Stimulated activated CD4-positive, alpha-beta T cell treated with anti-CD3 and anti-CD28 coated beads, Interleukin-1b, Interleukin-23, amount 100 ng/mL, for 4 hours (primary cell): ENCODE results near the gene ADPRHL1.

Experiments used
- DNase-seq, 2 donors: peaks; one replicate each; pipeline ENCODE4 v3.0.0-alpha.2; 2020; ENCODE audit warnings: low read depth in 2 of 2

Gene ADPRHL1

GRCh38 chr13:113452942-113453901 lies at the start of gene ADPRHL1:
Gene ADPRHL1, minus strand, starts transcription at chr13:113453488. Its CDS starts 51 bp downstream, at chr13:113453437.
- DNase-seq, result no peak

- DNase-seq, result no peak
These were observed 49.4 kb upstream of the ADPRHL1 start for GRCh38 chr13:113502686-113503085.

GRCh38 chr13:113500530-113501265 lies 47.4 kb upstream of the ADPRHL1 start:
- DNase-seq, result no peak

DNA sequence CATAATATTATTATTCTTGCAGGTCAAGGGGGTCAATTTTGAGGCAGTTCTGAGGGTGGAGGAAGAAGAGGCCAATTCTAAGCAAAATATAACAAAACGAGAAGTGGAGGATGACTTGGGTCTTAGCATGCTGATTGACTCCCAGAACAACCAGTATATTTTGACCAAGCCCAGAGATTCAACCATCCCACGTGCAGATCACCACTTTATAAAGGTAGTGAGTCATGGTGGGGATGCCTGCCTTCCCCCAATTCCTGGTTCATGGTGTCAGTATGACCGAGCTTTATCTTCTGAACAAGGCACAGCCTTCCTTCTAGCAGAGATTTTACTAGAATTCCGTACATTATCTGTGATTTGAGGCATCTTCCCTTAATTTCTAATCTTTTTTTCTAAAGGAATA lies 46.6 kb upstream of the ADPRHL1 start:
- no peak for DNase-seq

DNA sequence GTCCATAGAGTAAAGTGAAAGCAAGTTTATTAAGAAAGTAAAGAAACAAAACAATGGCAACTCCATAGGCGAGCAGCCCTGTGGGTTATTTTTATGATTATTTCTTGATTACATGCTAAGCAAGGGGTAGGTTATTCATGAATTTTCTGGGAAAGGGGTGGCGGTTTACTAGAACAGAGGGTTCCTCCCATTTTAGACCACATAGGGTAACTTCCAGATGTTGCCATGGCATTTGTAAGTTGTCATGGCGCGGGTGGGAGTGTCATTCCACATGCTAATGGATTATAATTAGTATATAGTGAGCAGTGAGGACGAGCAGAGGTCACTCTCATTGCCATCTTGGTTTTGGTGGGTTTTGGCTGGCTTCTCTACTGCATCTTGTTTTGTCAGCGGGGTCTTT lies 45.6 kb upstream of the ADPRHL1 start:
- no peak for DNase-seq

DNA sequence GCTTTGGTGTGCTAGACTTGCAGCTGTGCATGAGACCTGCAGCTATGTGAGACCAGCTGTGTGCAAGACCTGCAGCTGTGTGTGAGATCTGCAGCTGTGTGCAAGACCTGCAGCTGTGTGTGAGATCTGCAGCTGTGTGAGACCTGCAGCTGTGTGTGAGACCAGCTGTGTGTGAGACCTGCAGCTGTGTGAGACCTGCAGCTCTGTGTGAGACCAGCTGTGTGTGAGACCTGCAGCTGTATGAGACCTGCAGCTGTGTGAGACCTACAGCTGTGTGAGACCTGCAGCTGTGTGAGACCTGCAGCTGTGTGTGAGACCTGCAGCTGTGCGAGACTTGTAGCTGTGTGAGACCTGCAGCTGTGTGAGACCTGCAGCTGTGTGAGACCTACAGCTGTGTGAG lies 43.9 kb upstream of the ADPRHL1 start:
- DNase-seq, result no peak

DNA sequence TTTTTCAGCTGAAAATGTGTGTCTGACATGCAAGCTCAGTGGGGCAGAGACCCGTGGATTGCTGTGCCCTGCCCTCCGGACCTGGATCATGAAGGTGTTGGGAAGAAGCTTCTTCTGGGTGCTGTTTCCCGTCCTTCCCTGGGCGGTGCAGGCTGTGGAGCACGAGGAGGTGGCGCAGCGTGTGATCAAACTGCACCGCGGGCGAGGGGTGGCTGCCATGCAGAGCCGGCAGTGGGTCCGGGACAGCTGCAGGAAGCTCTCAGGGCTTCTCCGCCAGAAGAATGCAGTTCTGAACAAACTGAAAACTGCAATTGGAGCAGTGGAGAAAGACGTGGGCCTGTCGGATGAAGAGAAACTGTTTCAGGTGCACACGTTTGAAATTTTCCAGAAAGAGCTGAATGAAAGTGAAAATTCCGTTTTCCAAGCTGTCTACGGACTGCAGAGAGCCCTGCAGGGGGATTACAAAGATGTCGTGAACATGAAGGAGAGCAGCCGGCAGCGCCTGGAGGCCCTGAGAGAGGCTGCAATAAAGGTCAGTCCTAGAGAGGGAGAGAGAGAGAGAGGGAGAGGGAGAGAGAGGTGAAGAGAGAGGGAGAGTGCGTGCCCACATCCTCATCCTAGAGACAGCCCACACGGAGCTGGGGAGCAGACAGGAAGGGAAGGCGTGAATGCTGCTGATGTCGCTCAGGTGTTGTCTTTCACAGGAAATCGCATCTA lies 42.4 kb upstream of the ADPRHL1 start:
- DNase-seq, result no peak

GRCh38 chr13:113493315-113493951 lies 40.1 kb upstream of the ADPRHL1 start:
- DNase-seq, result no peak

DNA sequence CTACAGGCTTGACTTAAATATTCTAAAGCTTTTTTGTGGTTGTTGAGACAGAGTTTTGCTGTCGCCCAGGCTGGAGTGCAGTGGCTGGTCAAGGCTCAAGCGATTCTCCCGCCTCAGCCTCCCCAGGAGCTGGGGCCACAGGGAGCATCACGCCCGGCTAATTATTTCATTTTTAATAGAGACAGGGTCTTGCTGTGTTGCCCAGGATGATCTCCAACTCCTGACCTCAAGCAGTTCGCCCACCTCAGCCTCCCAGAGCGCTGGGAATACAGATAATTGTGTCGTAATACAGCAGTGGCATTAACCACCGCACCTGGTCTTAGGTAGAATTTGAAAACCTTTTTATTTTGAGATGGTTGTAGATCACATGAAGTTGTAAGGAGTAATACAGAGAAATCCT lies 38.7 kb upstream of the ADPRHL1 start:
- no peak for DNase-seq

- no peak for DNase-seq
These were observed 38.2 kb upstream of the ADPRHL1 start for GRCh38 chr13:113491418-113491883.

GRCh38 chr13:113490496-113491417 lies 37.5 kb upstream of the ADPRHL1 start, which contains the start of gene DCUN1D2:
Gene DCUN1D2, minus strand, starts transcription at chr13:113490711. Its CDS starts 42 bp downstream, at chr13:113490669.
- DNase-seq, result peak; percentile 39 to 74

DNA sequence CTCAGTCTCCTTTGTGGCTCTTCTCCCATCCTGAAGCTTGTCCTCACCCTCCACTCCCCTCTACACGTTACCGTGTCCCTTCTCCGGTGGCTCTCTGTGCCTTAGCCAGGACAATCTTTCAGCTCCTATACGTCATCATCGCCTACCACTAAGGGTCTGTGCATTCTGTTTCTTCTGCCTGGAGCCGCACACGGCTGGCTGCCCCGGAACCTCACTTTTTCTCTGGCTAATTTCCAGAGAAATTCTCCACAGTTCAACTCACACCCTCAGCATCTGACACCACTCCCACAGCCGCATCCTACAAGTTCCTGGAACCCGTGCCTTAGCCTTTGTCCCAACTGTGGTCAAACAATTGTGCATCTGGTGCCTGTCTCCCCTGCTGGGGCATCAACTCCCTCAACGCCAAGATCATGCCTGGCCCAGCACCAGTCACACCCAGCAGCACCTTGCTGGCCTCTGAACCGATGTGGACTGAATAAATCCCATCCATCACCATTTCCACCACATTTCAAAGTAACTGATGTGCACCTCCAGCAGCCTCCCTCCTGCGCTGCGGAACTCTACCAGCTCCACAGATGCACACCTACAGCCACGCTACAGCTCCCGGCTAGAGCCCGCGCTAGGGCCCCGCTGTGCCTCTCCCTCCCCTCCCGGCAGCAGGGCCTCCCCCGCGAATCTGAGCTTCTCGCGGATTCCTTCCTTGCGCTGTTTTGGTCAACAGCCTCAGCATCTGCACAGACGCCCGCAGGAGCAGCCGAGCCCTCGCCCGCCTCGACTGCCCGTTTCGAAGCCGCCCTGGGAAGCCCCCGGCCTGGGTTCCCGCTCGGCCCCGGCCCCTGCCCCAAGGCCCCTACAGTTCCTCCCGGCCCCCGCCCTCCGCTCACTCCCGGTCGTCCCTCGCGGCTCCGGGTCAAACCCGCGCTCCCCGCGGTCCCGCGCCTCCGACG lies 36.5 kb upstream of the ADPRHL1 start:
- peak; percentile 8 to 34 for DNase-seq

GRCh38 chr13:113489171-113489548 lies 35.9 kb upstream of the ADPRHL1 start:
- no peak for DNase-seq

DNA sequence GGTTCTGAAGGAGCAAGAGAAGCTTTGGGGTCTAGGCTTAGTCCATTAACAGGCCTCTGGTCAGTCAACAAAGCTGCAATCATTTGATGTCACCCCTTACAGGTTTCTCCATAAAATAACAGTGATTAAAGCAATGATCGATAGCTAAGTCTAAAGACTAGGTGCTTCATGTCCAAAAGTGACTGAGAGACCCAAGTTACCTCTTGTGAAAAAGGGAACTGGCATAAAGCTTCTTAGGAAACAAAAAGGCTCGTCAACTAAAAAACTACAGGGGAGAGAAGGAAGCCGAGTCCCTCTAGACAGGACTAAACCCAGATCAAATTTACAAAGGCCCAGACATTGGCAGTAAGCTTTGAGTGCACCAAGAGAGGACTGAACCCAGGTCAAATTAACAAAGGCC lies 35.0 kb upstream of the ADPRHL1 start:
- DNase-seq, result no peak

- no peak for DNase-seq
These were observed 33.4 kb upstream of the ADPRHL1 start for GRCh38 chr13:113486698-113487097.

DNA sequence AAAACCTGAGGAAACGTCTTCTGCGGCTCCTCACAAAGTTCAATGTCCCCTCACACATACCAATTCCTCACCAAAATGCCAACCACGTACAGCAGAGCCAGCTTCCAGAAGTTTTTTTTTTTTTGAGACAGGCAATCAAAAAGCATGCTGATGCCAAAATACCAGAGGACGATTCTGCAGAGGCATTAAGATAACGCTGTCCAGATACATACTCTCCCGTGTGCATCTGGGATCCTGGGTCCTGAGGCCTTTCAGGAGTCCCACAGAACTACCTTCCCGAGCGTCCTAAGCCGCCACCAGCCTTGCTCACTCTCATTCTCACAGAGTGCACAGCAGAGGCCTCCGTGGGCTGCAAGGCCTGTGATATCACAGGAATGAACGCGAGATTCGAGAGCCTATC lies 32.3 kb upstream of the ADPRHL1 start:
- no peak for DNase-seq

DNA sequence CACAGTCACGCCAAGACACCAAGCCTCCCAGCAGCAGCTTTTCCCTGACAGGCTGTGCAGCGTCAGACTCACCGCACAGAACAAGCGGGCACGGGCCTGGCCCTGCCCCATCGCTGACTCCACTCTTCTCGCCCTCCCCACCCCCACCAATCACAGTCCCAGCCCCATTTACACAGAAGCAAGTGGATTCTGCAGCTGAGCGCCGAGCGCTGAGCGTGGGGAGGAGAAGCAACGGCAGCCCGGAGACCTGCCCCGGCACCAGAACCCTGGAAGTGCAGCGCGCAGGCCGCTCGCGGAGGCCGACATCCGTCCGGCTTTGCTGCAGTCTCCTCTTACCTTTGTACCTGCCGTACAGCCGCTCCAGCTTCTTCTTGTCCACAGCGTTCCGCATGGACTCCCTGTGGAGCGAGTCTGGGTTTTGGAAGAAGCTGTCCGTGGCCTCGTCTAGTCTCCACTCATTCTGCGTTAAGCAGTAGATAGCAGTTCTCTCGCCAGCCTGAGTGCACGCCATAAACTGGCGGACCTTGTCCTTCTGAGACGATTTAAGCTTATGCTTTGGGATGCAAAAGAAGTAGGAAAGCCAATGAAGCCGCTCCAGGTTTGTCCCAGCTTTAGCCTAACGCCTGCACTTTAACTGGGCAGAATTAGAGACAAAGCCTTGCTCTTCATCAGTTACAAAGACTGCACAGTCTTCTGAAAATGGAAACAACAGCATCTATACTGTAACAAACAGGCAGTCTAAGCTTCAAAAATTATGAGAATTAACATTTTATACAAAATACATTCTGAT lies 30.4 kb upstream of the ADPRHL1 start:
- DNase-seq, result no peak

GRCh38 chr13:113483081-113483480 lies 29.8 kb upstream of the ADPRHL1 start:
- DNase-seq, result no peak
